HL-60 (cell line): ENCODE data around the gene FLT4.

Experiments
- DNase-seq, 2 experiments: peaks; one replicate each; pipeline ENCODE4 v3.0.0-alpha.2; 2010 to 2020; ENCODE audit warnings: low read depth in 1 of 2, low spot score in 1 of 2
- H3K27ac ChIP-seq: fragments of 250-450 bp; sonication (Bioruptor Pico); replicated peaks from 2 replicates; pipeline ENCODE4 v1.5.1; 2020; ENCODE audit warnings: mild to moderate bottlenecking, moderate library complexity
- H3K27me3 ChIP-seq: fragments of 250-450 bp; sonication (Bioruptor Pico); 2 replicates; pipeline ENCODE4 v1.5.1; 2021; ENCODE audit warnings: mild to moderate bottlenecking, moderate library complexity; ENCODE audit not compliant: insufficient read depth, poor library complexity, severe bottlenecking
- H3K4me3 ChIP-seq: replicated peaks from 2 replicates; pipeline ENCODE4 v1.5.1; 2011; ENCODE audit warnings: mild to moderate bottlenecking, control low read depth, low read length; ENCODE audit not compliant: insufficient read depth
- CTCF ChIP-seq: IDR thresholded peaks from one replicate; pipeline ENCODE4 v1.5.1; 2011; ENCODE audit warnings: low read length, control low read depth, inconsistent platforms; ENCODE audit not compliant: insufficient read depth
- GABPA ChIP-seq: IDR thresholded peaks from 2 replicates; pipeline ENCODE4 v1.6.1; 2012; ENCODE audit warnings: low read depth
- POLR2AphosphoS5 ChIP-seq: IDR thresholded peaks from 2 replicates; pipeline ENCODE4 v1.6.1; 2012; ENCODE audit warnings: low read depth
- REST ChIP-seq: IDR thresholded peaks from 2 replicates; pipeline ENCODE4 v1.6.1; 2012; ENCODE audit warnings: low read depth; ENCODE audit not compliant: insufficient replicate concordance
- SPI1 ChIP-seq: IDR thresholded peaks from 2 replicates; pipeline ENCODE4 v1.6.1; 2012; ENCODE audit warnings: low read depth, mild to moderate bottlenecking, borderline replicate concordance

Gene FLT4

GRCh38 chr5:180637962-180638680, 11.3 kb downstream of the FLT4 start:
- Histone ChIP-seq H3K4me3 (no peak overlapping the region), H3K27ac (no peak overlapping the region), H3K27me3 (no peaks in the 10 kb centered on the region)
- no peak for DNase-seq
- TF ChIP-seq CTCF = no peak
- TF ChIP-seq GABPA = no peak
- no peak for TF ChIP-seq REST
- no peak for TF ChIP-seq POLR2AphosphoS5
- no peak for TF ChIP-seq SPI1

GRCh38 chr5:180636403-180637075, 12.9 kb downstream of the FLT4 start:
- Histone ChIP-seq H3K27me3 (no peaks in the 10 kb centered on the region), H3K4me3 (no peak overlapping the region), H3K27ac (no peak overlapping the region)
- TF ChIP-seq POLR2AphosphoS5 (no peak), CTCF (no peak), GABPA (no peak), REST (no peak)
- DNase-seq = no peak

GRCh38 chr5:180636016-180636402, 13.4 kb downstream of the FLT4 start:
- TF ChIP-seq CTCF (no peak), SPI1 (no peak), REST (no peak), GABPA (no peak), POLR2AphosphoS5 (no peak)
- no peak for DNase-seq
- Histone ChIP-seq H3K27me3 (no peaks in the 10 kb centered on the region), H3K4me3 (no peak overlapping the region), H3K27ac (no peak overlapping the region)
